GM21786 (cell line): ENCODE measurements around the gene PAK6.

Experiments
- ATAC-seq: cut with Tn5 transposase; IDR thresholded peaks from one replicate; pipeline ENCODE4 v1.9.1; 2021; ENCODE audit not compliant: unreplicated experiment

PAK6 gene

DNA sequence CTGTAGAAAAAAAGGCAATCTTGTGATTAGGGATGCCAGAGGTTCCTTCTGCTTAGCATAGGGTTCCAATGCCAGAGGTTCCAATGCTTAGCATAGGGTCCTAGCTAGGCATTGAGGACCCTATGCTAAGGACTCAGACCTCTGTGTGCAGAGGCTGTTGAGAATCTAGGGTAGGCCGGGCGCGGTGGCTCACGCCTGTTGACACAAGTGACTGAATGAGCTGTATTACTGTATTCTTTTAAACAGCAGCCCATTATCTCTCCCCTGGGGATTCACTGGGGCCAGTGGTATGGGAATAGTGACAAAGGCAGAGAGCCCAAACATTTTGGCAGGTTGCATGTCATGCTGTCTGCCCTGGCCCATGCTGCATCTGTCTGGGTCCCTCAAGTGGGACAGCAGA, 16.2 kb downstream of the PAK6 start:
- ATAC-seq = no peak

DNA sequence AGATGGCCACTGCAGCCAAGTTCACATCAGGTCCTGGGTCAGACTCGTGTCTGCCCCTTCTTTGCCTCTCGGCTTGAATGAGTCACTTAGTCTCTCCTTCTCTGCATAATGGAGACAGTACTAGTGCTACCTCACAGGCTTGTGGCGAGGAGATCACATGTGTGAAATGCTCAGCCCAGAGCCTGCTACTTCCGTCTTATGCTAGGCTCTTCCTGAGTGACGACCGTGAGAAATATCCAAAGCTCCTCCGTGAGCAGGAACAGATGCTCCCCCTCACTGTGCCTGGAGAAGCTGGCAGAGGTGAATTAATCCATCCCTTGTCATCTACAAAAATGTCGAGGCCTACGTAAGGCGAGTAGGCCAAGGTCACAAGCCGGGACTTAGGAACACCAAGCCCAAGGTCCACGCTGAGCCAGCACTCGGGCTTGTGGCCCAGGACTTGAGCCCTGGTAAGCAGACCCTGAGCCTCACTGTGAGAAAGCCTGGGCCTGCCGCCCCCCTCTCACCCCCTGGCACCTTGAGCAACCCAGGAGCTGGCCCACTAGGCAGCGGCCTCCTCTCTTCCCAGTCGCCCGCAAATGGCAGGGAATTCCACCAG, 17.9 kb downstream of the PAK6 start:
- no peak for ATAC-seq

DNA sequence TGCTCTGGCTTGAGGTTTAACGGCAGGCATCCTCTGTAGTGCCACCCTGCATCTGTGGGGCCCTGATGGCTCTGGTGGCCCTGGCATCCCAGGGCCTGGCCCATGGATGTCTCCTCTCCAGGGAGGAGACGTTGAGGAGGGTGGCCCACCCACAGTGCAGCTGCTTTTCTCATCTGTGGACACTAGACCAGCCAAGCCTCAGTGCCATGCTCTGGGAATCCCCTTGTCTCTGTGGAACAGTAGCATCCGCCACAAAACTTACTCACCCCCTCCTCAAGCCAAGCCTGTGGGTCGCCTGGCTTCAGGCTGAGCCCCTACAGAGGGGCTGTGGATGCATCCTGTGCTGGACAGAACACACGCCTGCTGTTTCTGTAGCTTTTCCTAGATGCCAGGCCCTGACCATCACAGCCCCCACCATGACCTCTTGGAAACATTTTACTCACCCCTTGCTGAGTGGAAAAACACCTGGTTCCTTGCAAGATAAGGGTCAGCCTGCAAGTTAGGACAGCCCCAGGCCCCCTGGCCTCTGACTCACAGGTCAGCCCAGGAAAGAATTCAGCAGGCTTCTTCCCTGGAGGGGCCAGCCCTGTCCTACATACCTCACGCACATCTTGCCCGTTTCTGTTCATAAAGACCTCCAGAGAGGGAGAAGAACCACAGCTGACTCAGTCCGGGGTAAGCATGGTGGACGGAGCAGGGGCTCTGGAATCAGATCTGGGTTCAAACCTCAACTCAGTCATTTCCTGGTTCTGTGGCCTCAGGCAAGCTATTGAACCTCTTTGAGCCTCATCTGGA, 19.0 kb downstream of the PAK6 start:
- ATAC-seq = no peak

DNA sequence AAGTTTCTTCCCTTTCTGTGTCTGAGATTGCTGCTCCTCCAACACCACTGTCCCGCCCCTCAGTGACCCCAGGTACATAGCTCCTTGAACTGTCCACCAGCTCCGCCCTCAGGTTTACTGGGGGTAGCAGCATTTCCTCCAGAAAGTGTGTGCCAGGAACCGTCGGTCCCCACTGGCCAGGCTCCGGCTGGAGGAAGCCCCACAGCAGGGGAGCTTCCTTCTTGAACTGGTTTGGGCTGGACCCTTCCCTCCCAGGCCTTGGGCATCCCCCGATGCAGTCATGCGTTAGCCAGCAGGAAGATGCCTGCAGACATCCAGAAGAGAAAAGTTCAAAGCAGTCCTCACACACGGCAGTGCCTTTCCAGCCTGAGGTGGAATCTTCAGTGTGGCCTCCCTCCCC, 19.7 kb downstream of the PAK6 start:
- no peak for ATAC-seq

DNA sequence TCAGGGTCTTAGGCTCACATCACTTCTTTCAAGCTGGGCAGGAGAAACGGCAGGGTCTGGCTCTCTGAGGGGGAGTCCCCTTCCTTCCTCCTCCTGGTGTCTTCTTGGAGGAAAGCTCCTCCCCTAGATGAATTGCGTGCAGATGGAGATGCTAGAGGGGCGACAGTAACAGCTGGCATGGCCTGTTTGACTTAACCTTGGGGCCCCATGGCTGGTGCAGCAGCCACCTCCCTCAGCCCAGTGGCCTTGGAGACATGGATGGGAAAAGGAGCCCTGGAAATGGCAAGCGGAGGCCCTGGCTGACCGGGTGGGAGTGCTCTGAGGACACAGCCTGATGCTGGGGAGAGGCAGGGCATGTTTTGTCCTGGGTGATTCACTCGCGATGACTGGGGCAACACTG, 20.2 kb downstream of the PAK6 start:
- no peak for ATAC-seq

DNA sequence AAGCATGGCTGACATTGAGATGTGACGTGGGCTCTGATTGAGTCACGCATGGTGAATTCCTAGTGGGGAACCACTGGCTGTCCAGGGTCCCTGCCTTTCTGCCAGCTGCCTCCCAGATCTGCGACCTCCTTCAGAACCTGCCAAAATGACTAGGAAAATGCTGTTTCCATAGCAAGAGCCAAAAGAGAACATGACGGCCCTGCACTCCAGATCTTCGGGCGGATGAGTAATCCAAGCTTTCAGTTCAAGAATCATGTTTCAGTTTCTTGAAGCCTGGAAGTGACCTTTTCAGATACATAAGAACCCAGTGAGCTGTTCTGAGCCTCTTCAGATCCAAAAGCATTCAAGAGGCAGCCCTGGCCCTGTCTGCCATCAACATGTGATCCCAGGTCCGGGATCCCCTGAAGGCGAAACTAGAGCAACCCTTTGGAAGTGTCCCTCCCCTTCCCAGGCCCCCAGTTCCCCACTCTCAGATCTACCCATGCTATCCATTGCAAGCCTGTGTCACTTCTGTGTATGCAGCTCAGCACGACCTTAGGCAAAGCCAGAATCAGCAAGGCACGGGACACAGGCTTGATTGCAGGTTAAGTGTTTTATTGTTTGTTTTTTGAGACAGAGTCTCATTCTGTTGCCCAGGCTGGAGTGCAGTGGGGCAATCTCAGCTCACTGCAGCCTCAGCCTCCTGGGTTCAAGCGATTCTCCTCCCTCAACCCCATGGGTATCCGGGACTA, 24.3 kb downstream of the PAK6 start:
- no peak for ATAC-seq

DNA sequence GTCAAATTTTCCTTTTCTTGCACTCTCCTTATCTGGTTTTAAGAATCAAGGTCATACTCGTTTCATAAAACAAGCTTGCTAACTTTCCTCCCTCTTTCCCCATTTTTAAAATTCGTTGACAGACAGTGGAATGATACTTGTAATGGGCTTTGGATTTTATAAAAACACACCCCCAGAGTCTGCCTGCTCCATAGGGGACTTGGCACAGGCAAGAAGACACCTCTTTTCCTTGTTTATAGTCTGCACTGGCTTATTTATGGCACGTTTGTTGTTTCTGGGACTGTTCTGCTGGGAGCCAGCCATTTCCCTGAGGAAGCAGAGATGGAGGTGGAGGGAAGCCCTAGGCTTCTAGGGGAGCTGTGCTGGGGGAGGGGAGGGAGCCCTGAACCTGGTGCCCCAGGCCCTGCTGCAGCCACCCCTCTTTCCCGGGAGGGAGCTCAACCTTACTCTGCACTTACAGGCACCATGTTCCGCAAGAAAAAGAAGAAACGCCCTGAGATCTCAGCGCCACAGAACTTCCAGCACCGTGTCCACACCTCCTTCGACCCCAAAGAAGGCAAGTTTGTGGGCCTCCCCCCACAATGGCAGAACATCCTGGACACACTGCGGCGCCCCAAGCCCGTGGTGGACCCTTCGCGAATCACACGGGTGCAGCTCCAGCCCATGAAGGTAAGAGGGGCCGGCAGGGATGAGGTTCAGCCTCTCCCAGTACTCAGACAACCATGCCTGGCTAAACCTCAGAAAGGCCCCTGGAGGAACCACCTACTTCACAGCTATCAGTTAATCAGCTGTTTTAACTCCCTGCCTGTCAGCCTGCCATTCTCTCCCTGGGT, 25.7 kb downstream of the PAK6 start:
- ATAC-seq = no peak

DNA sequence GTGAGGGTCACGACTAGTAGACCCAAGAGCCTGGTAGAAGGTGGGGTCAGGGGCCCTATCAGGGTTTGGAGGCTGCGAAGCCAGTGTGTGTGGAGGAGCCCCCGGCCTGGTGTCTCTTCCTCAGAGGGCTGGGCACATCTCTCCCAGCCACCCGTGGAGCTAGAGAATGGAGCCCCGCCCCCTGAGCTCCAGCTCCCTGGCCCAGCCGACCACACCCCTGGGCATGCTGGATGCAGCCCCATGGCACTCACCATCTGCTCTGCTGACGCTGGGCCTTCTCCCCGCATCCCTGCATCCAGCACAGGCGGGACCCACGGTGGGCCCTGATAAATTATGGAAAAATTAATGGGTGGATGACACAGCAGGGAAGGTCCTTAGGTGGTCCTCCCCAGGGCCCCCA, 26.5 kb downstream of the PAK6 start:
- no peak for ATAC-seq

DNA sequence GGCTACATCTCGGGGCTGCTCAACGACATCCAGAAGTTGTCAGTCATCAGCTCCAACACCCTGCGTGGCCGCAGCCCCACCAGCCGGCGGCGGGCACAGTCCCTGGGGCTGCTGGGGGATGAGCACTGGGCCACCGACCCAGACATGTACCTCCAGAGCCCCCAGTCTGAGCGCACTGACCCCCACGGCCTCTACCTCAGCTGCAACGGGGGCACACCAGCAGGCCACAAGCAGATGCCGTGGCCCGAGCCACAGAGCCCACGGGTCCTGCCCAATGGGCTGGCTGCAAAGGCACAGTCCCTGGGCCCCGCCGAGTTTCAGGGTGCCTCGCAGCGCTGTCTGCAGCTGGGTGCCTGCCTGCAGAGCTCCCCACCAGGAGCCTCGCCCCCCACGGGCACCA, 27.0 kb downstream of the PAK6 start:
- ATAC-seq = no peak

DNA sequence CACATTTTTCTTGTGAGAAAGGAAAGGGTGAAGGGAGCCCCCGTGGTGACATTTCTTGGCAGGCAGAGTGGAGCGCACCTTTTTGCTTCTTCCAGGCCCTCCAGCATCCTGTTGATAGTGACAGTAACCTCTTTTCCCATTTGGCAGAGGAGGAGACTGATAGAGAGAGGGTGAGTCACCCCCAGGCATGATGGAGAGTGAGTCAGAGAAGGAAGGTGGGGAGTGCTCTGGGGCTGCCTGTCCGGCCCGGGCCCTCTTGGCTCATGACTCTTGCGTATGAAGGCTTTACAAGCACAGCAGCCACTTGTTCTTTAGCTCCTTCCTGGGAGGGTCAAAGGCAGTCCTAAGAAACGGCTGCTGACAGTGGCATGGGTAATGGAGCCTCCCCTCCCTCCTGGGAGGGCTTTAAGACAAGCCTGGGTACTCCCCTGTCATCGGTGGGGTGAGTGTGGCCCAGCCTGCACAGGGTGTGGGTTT, 28.0 kb downstream of the PAK6 start:
- no peak for ATAC-seq

DNA sequence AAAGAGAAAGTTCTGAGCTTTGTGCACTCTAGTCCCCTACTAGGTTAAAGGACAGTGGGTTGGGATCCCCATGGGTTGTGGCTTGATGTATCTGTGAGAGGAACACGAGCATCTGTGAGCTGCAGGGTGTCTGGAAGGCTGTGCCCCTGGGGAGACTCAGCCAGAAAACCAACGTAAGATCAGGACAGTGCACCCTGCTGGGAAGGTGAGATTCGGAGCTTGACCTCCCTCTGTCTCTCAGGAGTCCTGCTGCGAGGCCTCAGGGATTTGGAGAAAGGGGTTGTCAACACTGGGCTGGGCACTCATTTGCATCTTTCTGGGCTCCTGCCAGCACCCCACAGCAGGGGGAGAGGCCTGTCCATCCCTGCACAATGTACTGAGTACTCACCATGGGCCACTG, 28.8 kb downstream of the PAK6 start:
- ATAC-seq = no peak

DNA sequence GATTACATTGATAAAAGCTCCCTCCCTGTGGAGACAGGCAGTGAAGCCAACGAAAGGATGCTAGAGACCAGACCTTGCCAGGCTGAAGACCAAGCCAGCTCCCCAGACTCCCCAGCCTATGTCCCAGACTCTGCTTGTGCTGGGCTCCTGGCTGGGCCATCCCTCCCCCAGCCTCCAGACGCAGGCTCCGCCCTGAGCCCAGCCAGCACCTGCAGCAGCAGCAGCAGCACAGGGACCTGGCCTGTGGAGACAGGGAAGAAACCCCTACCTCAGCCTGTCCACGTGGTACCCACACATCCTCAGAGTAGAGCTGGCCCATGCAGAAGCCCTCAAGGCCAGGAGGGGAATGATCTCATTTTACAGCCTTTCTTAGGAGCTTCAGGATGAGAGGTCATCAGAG, 30.7 kb downstream of the PAK6 start:
- no peak for ATAC-seq

DNA sequence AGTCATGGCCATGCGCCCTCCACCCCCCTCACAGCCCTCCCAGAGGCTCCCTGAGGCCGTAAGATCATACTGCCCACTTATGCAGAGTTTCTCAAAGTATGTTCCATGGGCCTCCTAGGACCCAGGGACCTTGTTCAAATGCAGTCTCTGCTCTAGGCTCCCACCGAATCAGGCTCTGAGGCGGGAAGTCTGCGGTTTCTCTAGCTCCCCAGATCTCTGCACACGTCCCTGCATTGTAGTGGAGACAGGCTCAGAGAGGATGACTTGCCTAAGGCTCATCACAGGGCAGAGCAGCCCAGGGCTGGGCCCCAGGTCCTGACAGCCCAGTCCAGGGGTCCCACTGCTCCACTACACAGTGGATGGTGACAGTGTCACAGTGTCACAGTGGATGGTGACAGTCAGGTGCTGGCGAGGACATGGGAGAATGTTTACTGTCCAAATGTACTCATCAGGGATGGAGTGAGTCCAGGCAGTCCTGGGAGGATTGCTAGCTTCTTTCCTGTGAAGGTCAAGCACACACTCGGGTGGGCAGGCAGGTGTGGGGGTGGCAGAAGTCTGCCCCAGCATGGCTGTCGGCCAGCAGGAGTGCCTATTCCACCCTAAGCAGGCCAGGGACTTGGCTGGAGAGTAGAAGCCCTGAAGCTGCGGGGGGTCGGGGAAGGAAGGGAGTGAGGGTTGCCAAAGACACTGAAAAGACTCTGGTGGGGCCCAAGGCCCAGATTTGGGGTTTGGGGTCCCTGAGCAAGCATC, 31.6 kb downstream of the PAK6 start:
- no peak for ATAC-seq

DNA sequence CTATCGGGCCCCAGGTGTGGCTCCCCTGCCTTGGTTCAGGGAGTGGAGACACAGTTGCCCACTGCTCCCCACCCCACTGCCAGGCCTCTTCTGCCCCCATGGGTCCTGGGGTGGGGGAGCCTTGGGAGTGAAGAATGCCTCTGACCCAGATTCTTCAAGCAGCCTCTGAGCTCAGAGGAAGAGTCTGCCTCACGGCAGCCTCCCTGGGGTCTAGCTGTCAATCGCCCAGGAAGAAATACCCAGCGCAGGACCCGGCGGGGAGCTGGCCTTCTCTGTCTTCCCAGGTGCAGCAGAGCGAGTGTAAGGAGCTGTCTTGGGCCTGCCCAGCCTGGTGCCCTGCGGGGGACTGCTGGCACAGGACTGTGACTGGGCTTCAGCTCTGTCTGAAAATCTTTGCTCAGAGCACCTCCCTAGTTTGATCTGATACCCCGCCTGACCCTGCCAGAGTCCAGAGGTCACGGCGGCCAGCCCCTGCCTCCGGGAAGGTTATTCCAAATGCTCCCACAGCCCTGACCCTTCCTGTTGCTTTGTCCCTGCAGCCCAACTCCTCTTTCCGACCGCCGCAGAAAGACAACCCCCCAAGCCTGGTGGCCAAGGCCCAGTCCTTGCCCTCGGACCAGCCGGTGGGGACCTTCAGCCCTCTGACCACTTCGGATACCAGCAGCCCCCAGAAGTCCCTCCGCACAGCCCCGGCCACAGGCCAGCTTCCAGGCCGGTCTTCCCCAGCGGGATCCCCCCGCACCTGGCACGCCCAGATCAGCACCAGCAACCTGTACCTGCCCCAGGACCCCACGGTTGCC, 33.0 kb downstream of the PAK6 start:
- no peak for ATAC-seq

DNA sequence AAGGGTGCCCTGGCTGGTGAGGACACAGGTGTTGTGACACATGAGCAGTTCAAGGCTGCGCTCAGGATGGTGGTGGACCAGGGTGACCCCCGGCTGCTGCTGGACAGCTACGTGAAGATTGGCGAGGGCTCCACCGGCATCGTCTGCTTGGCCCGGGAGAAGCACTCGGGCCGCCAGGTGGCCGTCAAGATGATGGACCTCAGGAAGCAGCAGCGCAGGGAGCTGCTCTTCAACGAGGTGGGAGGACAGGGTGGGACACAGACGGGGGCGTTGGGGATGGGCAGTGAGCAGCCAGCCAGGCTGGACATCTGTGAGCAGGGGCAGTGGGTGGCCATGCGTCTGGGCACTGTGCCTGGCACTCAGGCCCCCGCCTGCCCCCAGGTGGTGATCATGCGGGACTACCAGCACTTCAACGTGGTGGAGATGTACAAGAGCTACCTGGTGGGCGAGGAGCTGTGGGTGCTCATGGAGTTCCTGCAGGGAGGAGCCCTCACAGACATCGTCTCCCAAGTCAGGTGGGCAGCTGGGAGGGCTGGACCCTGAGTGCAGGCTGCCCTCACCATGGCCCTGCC, 33.7 kb downstream of the PAK6 start:
- no peak for ATAC-seq

DNA sequence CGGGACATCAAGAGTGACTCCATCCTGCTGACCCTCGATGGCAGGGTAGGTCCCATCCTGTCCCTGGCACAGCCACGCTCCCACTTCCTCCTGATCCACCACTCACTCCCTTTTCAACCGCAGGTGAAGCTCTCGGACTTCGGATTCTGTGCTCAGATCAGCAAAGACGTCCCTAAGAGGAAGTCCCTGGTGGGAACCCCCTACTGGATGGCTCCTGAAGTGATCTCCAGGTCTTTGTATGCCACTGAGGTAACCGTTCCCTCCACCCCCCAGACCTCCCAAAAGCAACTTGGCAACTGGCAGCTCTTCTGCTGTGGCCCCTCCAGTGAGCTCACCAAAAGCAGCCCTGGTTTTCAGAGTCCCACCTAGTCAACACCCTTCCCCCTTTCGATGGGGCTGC, 34.6 kb downstream of the PAK6 start:
- ATAC-seq = no peak

DNA sequence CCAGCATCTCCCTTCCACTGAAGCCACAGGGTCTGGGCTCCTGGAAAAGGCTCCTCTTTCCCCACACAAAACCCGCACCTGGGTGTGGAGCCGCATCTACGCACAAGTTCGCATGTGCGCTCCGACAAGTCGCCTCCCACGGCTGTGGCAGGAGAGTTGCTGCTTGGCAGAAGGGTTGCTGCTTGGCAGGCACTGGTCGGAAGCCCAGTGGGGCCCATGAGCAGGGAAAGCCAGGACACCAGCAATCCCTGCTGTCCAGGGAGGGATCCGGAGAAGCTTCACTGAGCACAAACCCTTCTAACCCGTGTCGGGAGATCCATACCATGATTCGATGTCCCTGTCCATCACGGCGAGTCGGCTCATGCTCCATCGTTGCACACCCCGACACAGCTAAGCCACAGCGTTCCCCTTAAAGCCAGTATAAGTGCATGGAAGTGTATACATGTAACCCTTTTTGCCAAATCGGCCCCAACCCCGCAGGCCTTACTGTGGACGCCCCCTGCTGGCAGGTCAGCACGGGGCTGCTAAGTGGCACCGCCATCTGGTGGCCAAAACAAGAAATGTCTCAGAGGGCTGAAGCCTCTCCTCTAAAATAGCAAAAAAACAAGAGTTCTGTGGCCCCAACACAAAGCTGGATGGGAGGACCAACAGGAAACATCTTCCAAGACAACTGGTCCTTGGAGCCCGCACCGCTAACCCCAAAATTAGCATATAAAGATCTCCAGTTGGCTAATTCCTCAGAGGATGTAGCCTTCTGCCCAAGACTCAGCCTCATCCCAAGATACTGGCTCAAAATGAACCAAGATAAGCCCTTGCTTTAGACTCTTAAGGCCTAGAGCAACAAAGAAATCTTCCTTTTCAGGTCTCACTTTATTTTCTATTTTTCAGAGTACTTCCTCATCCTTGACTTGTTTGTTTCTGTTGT, 35.7 kb downstream of the PAK6 start:
- ATAC-seq = peak; percentile 52

DNA sequence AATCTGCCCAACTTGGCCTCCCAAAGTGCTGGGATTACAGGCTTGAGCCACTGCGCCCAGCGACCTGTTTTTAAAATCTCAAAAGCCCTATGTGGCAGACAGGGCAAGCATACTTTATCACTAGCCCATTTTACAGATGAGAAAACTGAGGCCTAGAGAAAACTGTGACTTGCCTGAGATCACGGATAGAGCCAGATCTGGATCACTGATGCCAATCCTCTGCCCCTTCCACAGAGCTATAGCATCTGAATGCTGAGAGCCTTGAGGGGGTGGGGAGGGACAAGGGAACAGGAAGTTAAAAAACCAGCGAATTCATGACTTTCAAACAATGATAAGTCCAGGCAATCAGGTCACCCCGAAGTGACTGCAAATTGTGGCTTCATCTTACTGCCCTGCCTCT, 36.7 kb downstream of the PAK6 start:
- no peak for ATAC-seq
